Upper lobe of left lung (tissue), 6 donors: Measurements from ENCODE around the gene AOX1. TPM values are rescaled to one million over a fixed set of nuclear protein-coding genes. Genes with fewer than 3 reads are reported as not detected.

Experiments used
- ATAC-seq, 2 donors: fragments of 200-7000 bp; cut with Tn5 transposase; one replicate each; pipeline ENCODE4 v1.9.1; 2022; ENCODE audit warnings: mild to moderate bottlenecking in 2 of 2, moderate library complexity in 2 of 2; ENCODE audit not compliant: low FRiP score in 2 of 2
- DNase-seq, 2 donors: peaks; one replicate each; pipeline ENCODE4 v3.0.0-alpha.2; 2019 to 2020
- H3K27ac ChIP-seq, 4 donors: fragments of 200-600 bp; sonication (generic); one replicate each; pipeline ENCODE4 v1.5.1; 2016 to 2019
- H3K27me3 ChIP-seq, 4 donors: fragments of 200-600 bp; sonication (generic); one replicate each; pipeline ENCODE4 v1.5.1; 2017 to 2019
- H3K36me3 ChIP-seq, 4 donors: fragments of 200-600 bp; sonication (generic); one replicate each; pipeline ENCODE4 v1.5.1; 2016 to 2019
- H3K4me1 ChIP-seq, 4 donors: fragments of 200-600 bp; sonication (generic); one replicate each; pipeline ENCODE4 v1.5.1; 2018 to 2019
- H3K4me3 ChIP-seq, 4 donors: fragments of 200-600 bp; sonication (generic); one replicate each; pipeline ENCODE4 v1.5.1; 2017 to 2019; ENCODE audit warnings: mild to moderate bottlenecking in 2 of 4, moderate library complexity in 1 of 4
- H3K9me3 ChIP-seq, 4 donors: fragments of 200-600 bp; sonication (generic); one replicate each; pipeline ENCODE4 v1.5.1; 2018 to 2019
- EP300 ChIP-seq, 4 donors: sonication (generic); formaldehyde crosslinking; IDR thresholded peaks; one replicate each; pipeline ENCODE4 v1.5.1; 2017; ENCODE audit warnings: antibody characterized with exemption in 4 of 4, control low read depth in 2 of 4
- POLR2A ChIP-seq, 4 donors: fragments of 450-650 bp; IDR thresholded peaks; one replicate each; pipeline ENCODE4 v1.5.1; 2016 to 2017; ENCODE audit warnings: antibody characterized with exemption in 4 of 4, mild to moderate bottlenecking in 2 of 4
- POLR2AphosphoS5 ChIP-seq, 2 donors: sonication (generic); formaldehyde crosslinking; IDR thresholded peaks; one replicate each; pipeline ENCODE4 v1.5.1; 2017; ENCODE audit warnings: antibody characterized with exemption in 2 of 2
- whole genome bisulfite sequencing, 2 donors: methylation state at CpG; one replicate each; pipeline ENCODE4 v1.1.5; 2017 to 2018; 5-methylcytosine and 5-hydroxymethylcytosine counted together
- total RNA-seq, 6 donors: library from RNA; depleted of rRNA in 4 of 6; stranded (reverse); fragments of >200 nt in 4 of 6; gene quantifications; one replicate each; pipeline versions ENCODE4 v1.1.0 to v1.2.1, GENCODE V29; 2016 to 2021
- TF ChIP-seq, protein P1 (sequence below), 6 experiments: fragments of 450-650 bp in 4 of 6; fragments of 200-600 bp in 2 of 6; sonication (generic) in 2 of 6; IDR thresholded peaks; one replicate each; pipeline ENCODE4 v1.5.1; 2016 to 2019; ENCODE audit warnings: antibody characterized with exemption in 6 of 6
- donor health status: DM: no; HTN: no; CAD: no; lungs with moderate emphysema.
- donor health status: DM: no; HTN: yes; CAD: no; lungs with severe emphysema.

The AOX1 gene
- total RNA-seq, 6 donors from 2014 or later = 8.7 to 49.0 (median 27.5) TPM

DNA sequence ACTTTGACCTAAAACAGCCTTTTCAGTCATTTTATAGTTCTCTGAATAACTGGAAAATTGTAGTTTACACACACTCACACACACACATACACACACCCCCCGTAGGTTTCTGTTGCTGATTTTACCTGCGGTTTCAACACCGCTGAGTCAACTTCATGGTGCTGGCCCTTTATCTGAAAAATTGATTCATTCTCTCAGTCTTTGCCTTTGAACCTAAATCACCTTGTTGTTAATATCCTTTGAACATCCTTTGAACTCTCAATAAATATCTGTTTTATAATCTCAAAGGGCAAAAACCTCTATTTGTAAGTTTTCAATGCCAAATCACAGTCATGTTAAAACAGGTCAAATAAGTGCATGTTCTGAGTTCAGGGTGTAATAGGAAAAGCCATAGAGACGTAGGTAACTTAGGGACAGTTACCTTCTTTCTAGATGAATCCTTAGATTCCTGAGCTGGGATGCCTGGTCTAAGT is 116.9 kb downstream of the AOX1 start:
- ATAC-seq (no peak), DNase-seq (no peak)
- 72 to 76% methylated on average over 4 of the region's 4 CpGs for WGBS, 2 donors
- H3K27ac ChIP-seq = no peak overlapping the region
- H3K9me3 ChIP-seq = no peaks in the 10 kb centered on the region
- H3K36me3 ChIP-seq = no peaks in the 10 kb centered on the region
- peaks cover 0 to 5% (median 0%) of the 10 kb centered on the region in 4 donors for H3K4me1 ChIP-seq
- TF ChIP-seq, protein P1, sequence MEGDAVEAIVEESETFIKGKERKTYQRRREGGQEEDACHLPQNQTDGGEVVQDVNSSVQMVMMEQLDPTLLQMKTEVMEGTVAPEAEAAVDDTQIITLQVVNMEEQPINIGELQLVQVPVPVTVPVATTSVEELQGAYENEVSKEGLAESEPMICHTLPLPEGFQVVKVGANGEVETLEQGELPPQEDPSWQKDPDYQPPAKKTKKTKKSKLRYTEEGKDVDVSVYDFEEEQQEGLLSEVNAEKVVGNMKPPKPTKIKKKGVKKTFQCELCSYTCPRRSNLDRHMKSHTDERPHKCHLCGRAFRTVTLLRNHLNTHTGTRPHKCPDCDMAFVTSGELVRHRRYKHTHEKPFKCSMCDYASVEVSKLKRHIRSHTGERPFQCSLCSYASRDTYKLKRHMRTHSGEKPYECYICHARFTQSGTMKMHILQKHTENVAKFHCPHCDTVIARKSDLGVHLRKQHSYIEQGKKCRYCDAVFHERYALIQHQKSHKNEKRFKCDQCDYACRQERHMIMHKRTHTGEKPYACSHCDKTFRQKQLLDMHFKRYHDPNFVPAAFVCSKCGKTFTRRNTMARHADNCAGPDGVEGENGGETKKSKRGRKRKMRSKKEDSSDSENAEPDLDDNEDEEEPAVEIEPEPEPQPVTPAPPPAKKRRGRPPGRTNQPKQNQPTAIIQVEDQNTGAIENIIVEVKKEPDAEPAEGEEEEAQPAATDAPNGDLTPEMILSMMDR (IDR thresholded peaks at IDR 0.05) = no peak
- TF ChIP-seq POLR2AphosphoS5 (IDR thresholded peaks at IDR 0.05) (no peak), EP300 (IDR thresholded peaks at IDR 0.05) (no peak), POLR2A (IDR thresholded peaks at IDR 0.05) (no peak)
- no peak overlapping the region for H3K4me3 ChIP-seq
- H3K27me3 ChIP-seq = no peaks in the 10 kb centered on the region

GRCh38 chr2:200703127-200703925 is 117.5 kb downstream of the AOX1 start:
- WGBS, 2 donors = 35 to 47% methylated on average over 6 of the region's 6 CpGs
- Histone ChIP-seq H3K4me3 (no peak overlapping the region), H3K9me3 (no peaks in the 10 kb centered on the region), H3K36me3 (no peaks in the 10 kb centered on the region), H3K4me1 (peaks cover 0 to 5% (median 0%) of the 10 kb centered on the region in 4 donors), H3K27me3 (no peaks in the 10 kb centered on the region), H3K27ac (no peak overlapping the region)
- DNase-seq (no peak), ATAC-seq (peak in 1 of 2 donors; percentile 77)
- TF ChIP-seq POLR2A (IDR thresholded peaks at IDR 0.05) = no peak
- TF ChIP-seq, protein P1 (IDR thresholded peaks at IDR 0.05) = peak in 4 of 6 experiments; percentile 28 to 61 (median 54)

- ATAC-seq = peak in 1 of 2 donors; percentile 40
- Histone ChIP-seq H3K27ac (no peak overlapping the region), H3K4me1 (peaks cover 0 to 5% (median 0%) of the 10 kb centered on the region in 4 donors), H3K36me3 (no peaks in the 10 kb centered on the region), H3K27me3 (no peaks in the 10 kb centered on the region), H3K4me3 (no peak overlapping the region), H3K9me3 (no peaks in the 10 kb centered on the region)
- DNase-seq = no peak
- TF ChIP-seq POLR2AphosphoS5 (IDR thresholded peaks at IDR 0.05) = no peak
- TF ChIP-seq POLR2A (IDR thresholded peaks at IDR 0.05) = no peak
- TF ChIP-seq, protein P1 (IDR thresholded peaks at IDR 0.05) = no peak
- TF ChIP-seq EP300 (IDR thresholded peaks at IDR 0.05) = no peak
- 39 to 42% methylated on average over 4 of the region's 4 CpGs for WGBS, 2 donors
Measured at GRCh38 chr2:200703926-200704637, 118.3 kb downstream of the AOX1 start.

GRCh38 chr2:200705305-200706041 is 119.7 kb downstream of the AOX1 start:
- WGBS, 2 donors = 59 to 75% methylated on average over 3 of the region's 3 CpGs

More at GRCh38 chr2:200705305-200706041, 119.7 kb downstream of the AOX1 start:
- Histone ChIP-seq H3K4me3 (no peak overlapping the region), H3K27ac (no peak overlapping the region), H3K4me1 (peaks cover 0 to 5% (median 0%) of the 10 kb centered on the region in 4 donors), H3K9me3 (no peaks in the 10 kb centered on the region), H3K27me3 (no peaks in the 10 kb centered on the region), H3K36me3 (no peaks in the 10 kb centered on the region)
- ATAC-seq (no peak), DNase-seq (no peak)
- TF ChIP-seq, protein P1 (IDR thresholded peaks at IDR 0.05) = no peak
- TF ChIP-seq EP300 (IDR thresholded peaks at IDR 0.05) (no peak), POLR2AphosphoS5 (IDR thresholded peaks at IDR 0.05) (no peak), POLR2A (IDR thresholded peaks at IDR 0.05) (no peak)
